ENCODE measurements around the gene USP31.

Gene USP31

DNA sequence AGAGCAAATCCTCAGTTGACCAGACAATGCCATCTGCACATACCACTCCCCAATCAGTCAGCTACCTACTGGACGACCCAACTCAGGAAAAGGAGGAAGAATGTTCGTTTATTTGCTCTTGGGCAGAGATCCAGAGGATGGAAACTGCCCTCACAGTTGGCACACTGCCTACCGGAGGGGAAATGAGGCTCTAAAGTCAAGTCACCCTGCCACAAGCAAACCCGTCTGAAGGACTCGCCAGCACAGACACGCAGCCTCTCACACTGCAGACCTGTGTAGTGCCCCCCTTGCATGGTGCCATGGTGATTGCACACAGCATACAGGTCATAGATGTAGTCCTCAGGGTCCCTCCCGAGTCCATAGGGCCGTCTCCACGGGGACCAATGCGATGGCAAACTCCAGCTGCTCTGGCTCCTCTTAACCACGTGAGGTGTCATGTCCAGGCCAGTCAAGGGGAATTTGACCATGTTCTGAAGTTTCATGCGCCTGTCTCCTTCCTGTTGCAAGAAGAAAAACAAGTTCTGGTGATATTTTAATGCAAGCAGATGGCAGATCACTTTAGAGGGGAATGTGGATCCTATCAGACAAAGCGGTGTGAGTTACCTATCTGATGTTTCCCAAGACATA, 69.5 kb downstream of the USP31 start:
- peaks cover 2% of the 10 kb centered on the region; the same call in 1 of the 2 replicates for H4K20me1 ChIP-seq (ENCODE audit: insufficient read depth, low read length)
- H2AFZ ChIP-seq (ENCODE audit: low read depth, low read length), result no peak overlapping the region
- H3K4me1 ChIP-seq (ENCODE audit: insufficient read depth, low read length), result no peaks in the 10 kb centered on the region
- H3K9me3 ChIP-seq (ENCODE audit: insufficient read depth, low read length, severe bottlenecking), result no peaks in the 10 kb centered on the region
- ATAC-seq (ENCODE audit: insufficient read depth, low read depth) (no peak), DNase-seq (no peak)
- no peaks in the 10 kb centered on the region for H3K79me2 ChIP-seq (ENCODE audit: insufficient read depth, low read length)
- TF ChIP-seq, protein P1, sequence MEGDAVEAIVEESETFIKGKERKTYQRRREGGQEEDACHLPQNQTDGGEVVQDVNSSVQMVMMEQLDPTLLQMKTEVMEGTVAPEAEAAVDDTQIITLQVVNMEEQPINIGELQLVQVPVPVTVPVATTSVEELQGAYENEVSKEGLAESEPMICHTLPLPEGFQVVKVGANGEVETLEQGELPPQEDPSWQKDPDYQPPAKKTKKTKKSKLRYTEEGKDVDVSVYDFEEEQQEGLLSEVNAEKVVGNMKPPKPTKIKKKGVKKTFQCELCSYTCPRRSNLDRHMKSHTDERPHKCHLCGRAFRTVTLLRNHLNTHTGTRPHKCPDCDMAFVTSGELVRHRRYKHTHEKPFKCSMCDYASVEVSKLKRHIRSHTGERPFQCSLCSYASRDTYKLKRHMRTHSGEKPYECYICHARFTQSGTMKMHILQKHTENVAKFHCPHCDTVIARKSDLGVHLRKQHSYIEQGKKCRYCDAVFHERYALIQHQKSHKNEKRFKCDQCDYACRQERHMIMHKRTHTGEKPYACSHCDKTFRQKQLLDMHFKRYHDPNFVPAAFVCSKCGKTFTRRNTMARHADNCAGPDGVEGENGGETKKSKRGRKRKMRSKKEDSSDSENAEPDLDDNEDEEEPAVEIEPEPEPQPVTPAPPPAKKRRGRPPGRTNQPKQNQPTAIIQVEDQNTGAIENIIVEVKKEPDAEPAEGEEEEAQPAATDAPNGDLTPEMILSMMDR (IDR thresholded peaks at IDR 0.05; ENCODE audit: borderline replicate concordance, extremely low read depth, low read length, poor library complexity, severe bottlenecking), result no peak
- TF ChIP-seq EZH2 (IDR thresholded peaks at IDR 0.05; ENCODE audit: borderline replicate concordance, low read depth, low read length, severe bottlenecking), result no peak
- peaks cover 65% of the 10 kb centered on the region for H3K36me3 ChIP-seq (ENCODE audit: insufficient read depth, low read length)
- H3K4me2 ChIP-seq (ENCODE audit: insufficient read depth, low read length), result no peak overlapping the region
- H3K27ac ChIP-seq (ENCODE audit: low read length), result no peak overlapping the region
- H3K4me3 ChIP-seq (ENCODE audit: low read depth in 1 of 2, low read length in 2 of 2), result no peak overlapping the region
- no peaks in the 10 kb centered on the region for H3K27me3 ChIP-seq (ENCODE audit: insufficient read depth, low read length, poor library complexity)
- H3K9ac ChIP-seq (ENCODE audit: low read depth, low read length), result no peak overlapping the region

- H3K27ac ChIP-seq (ENCODE audit: low read length), result no peak overlapping the region
- H3K9ac ChIP-seq (ENCODE audit: low read depth, low read length), result no peak overlapping the region
- no peak for DNase-seq
- H4K20me1 ChIP-seq (ENCODE audit: insufficient read depth, low read length), result no peaks in the 10 kb centered on the region; the same call in 1 of the 2 replicates
- no peaks in the 10 kb centered on the region for H3K4me1 ChIP-seq (ENCODE audit: insufficient read depth, low read length)
- H3K4me3 ChIP-seq (ENCODE audit: low read depth in 1 of 2, low read length in 2 of 2), result no peak overlapping the region
- H2AFZ ChIP-seq (ENCODE audit: low read depth, low read length), result no peak overlapping the region
- no peak for ATAC-seq (ENCODE audit: insufficient read depth, low read depth)
- H3K36me3 ChIP-seq (ENCODE audit: insufficient read depth, low read length), result peaks cover 67% of the 10 kb centered on the region
- no peaks in the 10 kb centered on the region for H3K79me2 ChIP-seq (ENCODE audit: insufficient read depth, low read length)
- TF ChIP-seq, protein P1 (IDR thresholded peaks at IDR 0.05; ENCODE audit: borderline replicate concordance, extremely low read depth, low read length, poor library complexity, severe bottlenecking), result no peak
- TF ChIP-seq EZH2 (IDR thresholded peaks at IDR 0.05; ENCODE audit: borderline replicate concordance, low read depth, low read length, severe bottlenecking), result no peak
- no peaks in the 10 kb centered on the region for H3K9me3 ChIP-seq (ENCODE audit: insufficient read depth, low read length, severe bottlenecking)
- no peaks in the 10 kb centered on the region for H3K27me3 ChIP-seq (ENCODE audit: insufficient read depth, low read length, poor library complexity)
- H3K4me2 ChIP-seq (ENCODE audit: insufficient read depth, low read length), result no peak overlapping the region
Observed at GRCh38 chr16:23074423-23074822, 74.8 kb downstream of the USP31 start.

DNA sequence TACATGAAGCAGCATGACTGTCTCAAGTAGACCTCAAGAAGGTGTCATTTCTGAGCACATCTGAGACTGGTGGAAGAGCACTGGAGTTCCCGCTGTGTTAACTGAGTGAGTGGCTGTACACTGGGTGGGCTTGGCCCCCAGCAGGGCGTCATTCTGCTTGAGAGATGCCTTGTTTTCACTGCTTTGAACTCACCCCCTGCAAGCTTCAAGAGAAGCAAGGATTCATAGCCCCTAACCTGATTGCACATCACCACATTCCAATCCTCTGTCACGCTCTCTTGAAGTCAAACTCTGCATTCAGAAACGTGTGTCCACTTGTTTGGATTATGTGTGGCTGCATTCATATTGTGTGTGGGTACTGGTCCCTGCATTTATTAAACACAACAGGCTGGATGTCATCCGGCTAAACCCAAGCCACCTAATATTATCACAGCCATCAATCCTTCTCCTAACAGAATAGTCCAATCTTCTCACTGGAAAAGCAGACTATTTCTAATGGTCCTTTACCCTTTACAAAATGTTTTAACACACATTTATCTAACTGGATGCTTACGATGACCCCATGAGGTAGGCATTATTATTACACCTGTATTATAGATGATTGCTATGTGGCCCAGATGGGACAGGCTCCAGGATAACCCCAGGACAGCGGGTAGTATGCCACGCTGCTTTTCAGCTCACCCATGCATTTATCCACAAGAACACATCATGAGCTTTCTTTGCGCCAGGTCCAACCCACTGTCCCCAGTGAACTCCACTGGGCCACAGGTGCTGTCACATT, 76.3 kb downstream of the USP31 start:
- no peak for DNase-seq

More for the DNA sequence above, 76.3 kb downstream of the USP31 start:
- H3K4me1 ChIP-seq (ENCODE audit: insufficient read depth, low read length), result no peaks in the 10 kb centered on the region
- ATAC-seq (ENCODE audit: insufficient read depth, low read depth), result no peak
- no peaks in the 10 kb centered on the region for H3K9me3 ChIP-seq (ENCODE audit: insufficient read depth, low read length, severe bottlenecking)
- H3K79me2 ChIP-seq (ENCODE audit: insufficient read depth, low read length), result no peaks in the 10 kb centered on the region
- TF ChIP-seq, protein P1 (IDR thresholded peaks at IDR 0.05; ENCODE audit: borderline replicate concordance, extremely low read depth, low read length, poor library complexity, severe bottlenecking), result peak; percentile 3
- no peak for TF ChIP-seq EZH2 (IDR thresholded peaks at IDR 0.05; ENCODE audit: borderline replicate concordance, low read depth, low read length, severe bottlenecking)
- H3K27ac ChIP-seq (ENCODE audit: low read length), result no peak overlapping the region
- no peak overlapping the region for H3K9ac ChIP-seq (ENCODE audit: low read depth, low read length)
- H3K36me3 ChIP-seq (ENCODE audit: insufficient read depth, low read length), result peaks cover 69% of the 10 kb centered on the region
- no peak overlapping the region for H3K4me3 ChIP-seq (ENCODE audit: low read depth in 1 of 2, low read length in 2 of 2)
- no peak overlapping the region for H3K4me2 ChIP-seq (ENCODE audit: insufficient read depth, low read length)
- no peak overlapping the region for H2AFZ ChIP-seq (ENCODE audit: low read depth, low read length)
- no peaks in the 10 kb centered on the region; the same call in 1 of the 2 replicates for H4K20me1 ChIP-seq (ENCODE audit: insufficient read depth, low read length)
- no peaks in the 10 kb centered on the region for H3K27me3 ChIP-seq (ENCODE audit: insufficient read depth, low read length, poor library complexity)
